Neuronal stem cell (in vitro differentiated cells): ENCODE results near the gene SLC30A4.

Experiments used
- DNase-seq: peaks from one replicate; pipeline ENCODE4 v3.0.0-alpha.2; 2013; ENCODE audit warnings: low spot score
- H2AFZ ChIP-seq: one replicate; pipeline ENCODE4 v1.6.1; 2013; ENCODE audit warnings: mild to moderate bottlenecking, low read length, inconsistent platforms
- H2AK5ac ChIP-seq: 2 replicates; pipeline ENCODE4 v1.6.1; 2013; ENCODE audit warnings: low read depth, mild to moderate bottlenecking, inconsistent platforms, low read length, moderate library complexity, mixed read lengths
- H2BK120ac ChIP-seq: 2 replicates; pipeline ENCODE4 v1.6.1; 2013; ENCODE audit warnings: low read depth, mild to moderate bottlenecking, inconsistent platforms, low read length, moderate library complexity, mixed read lengths
- H2BK12ac ChIP-seq: one replicate; pipeline ENCODE4 v1.6.1; 2013; ENCODE audit warnings: low read length, inconsistent platforms
- H2BK15ac ChIP-seq: 2 replicates; pipeline ENCODE4 v1.6.1; 2013; ENCODE audit warnings: mild to moderate bottlenecking, low read length, inconsistent platforms, mixed read lengths
- H2BK5ac ChIP-seq: one replicate; pipeline ENCODE4 v1.6.1; 2013; ENCODE audit warnings: inconsistent platforms, mild to moderate bottlenecking, low read length, moderate library complexity
- H3K14ac ChIP-seq: one replicate; pipeline ENCODE4 v1.6.1; 2013; ENCODE audit warnings: low read length, inconsistent platforms
- H3K18ac ChIP-seq: 2 replicates; pipeline ENCODE4 v1.6.1; 2013; ENCODE audit warnings: low read length, inconsistent platforms
- H3K23ac ChIP-seq: 2 replicates; pipeline ENCODE4 v1.6.1; 2013; ENCODE audit warnings: low read depth, mild to moderate bottlenecking, mixed read lengths, low read length, inconsistent platforms; ENCODE audit not compliant: poor library complexity
- H3K27ac ChIP-seq: replicated peaks from 3 replicates; pipeline ENCODE4 v1.5.1; 2013; ENCODE audit warnings: low read length, inconsistent platforms
- H3K27me3 ChIP-seq, 3 experiments: 2 replicates each; pipeline ENCODE4 v1.6.1; 2013; ENCODE audit warnings: low read length in 3 of 3, mild to moderate bottlenecking in 2 of 3, inconsistent platforms in 1 of 3, low read depth in 1 of 3, mixed read lengths in 1 of 3, moderate library complexity in 1 of 3; ENCODE audit not compliant: control insufficient read depth in 3 of 3, insufficient read depth in 3 of 3
- H3K36me3 ChIP-seq, 2 donors: replicated peaks in 1 of 2; 2 replicates each; pipeline ENCODE4 v1.6.1; 2013; ENCODE audit warnings: low read length in 2 of 2; ENCODE audit not compliant: control insufficient read depth in 2 of 2, insufficient read depth in 2 of 2
- H3K4ac ChIP-seq: 2 replicates; pipeline ENCODE4 v1.6.1; 2013; ENCODE audit warnings: inconsistent platforms, mild to moderate bottlenecking, low read length, moderate library complexity
- H3K4me1 ChIP-seq, 2 donors: 1 replicate in 1 of 2; 2 replicates in 1 of 2; pipeline ENCODE4 v1.6.1; 2013; ENCODE audit warnings: low read length in 2 of 2, low read depth in 1 of 2; ENCODE audit not compliant: control insufficient read depth in 2 of 2, insufficient read depth in 1 of 2
- H3K4me2 ChIP-seq: one replicate; pipeline ENCODE4 v1.6.1; 2013; ENCODE audit warnings: mild to moderate bottlenecking, low read length, inconsistent platforms; ENCODE audit not compliant: insufficient read depth, poor library complexity, severe bottlenecking
- H3K4me3 ChIP-seq, 2 donors: 2 replicates each; pipeline ENCODE4 v1.5.1; 2013; ENCODE audit warnings: low read length in 2 of 2, mild to moderate bottlenecking in 2 of 2, inconsistent platforms in 1 of 2, moderate library complexity in 1 of 2
- H3K79me1 ChIP-seq: one replicate; pipeline ENCODE4 v1.6.1; 2013; ENCODE audit warnings: low read depth, mild to moderate bottlenecking, inconsistent platforms, low read length, moderate library complexity
- H3K9ac ChIP-seq: one replicate; pipeline ENCODE4 v1.6.1; 2013; ENCODE audit warnings: mild to moderate bottlenecking, low read depth, low read length, inconsistent platforms; ENCODE audit not compliant: poor library complexity
- H3K9me3 ChIP-seq, 2 donors: replicated peaks in 1 of 2; 2 replicates each; pipeline versions ENCODE3 to v1.6.1; 2013; ENCODE audit warnings: low read length in 2 of 2, mild to moderate bottlenecking in 2 of 2, inconsistent platforms in 1 of 2, low read depth in 1 of 2, mixed read lengths in 1 of 2, moderate library complexity in 1 of 2; ENCODE audit not compliant: control insufficient read depth in 2 of 2, insufficient read depth in 1 of 2
- H4K8ac ChIP-seq: one replicate; pipeline ENCODE4 v1.6.1; 2013; ENCODE audit warnings: low read depth, mild to moderate bottlenecking, inconsistent platforms, low read length, moderate library complexity
- H4K91ac ChIP-seq: one replicate; pipeline ENCODE4 v1.6.1; 2013; ENCODE audit warnings: low read length, low read depth, mild to moderate bottlenecking, inconsistent platforms; ENCODE audit not compliant: poor library complexity
- WGBS, 2 donors: extraction: QIAGEN DNeasy Blood & Tissue Kit; methylation state at CpG; one replicate each; pipeline ENCODE4 v1.1.7; 2013; ENCODE audit warnings: missing lambda C conversion rate in 2 of 2, mixed read lengths in 1 of 2; ENCODE audit not compliant: insufficient read length in 2 of 2, insufficient replicate concordance in 1 of 2; ENCODE audit errors: extremely low coverage in 2 of 2; 5-methylcytosine and 5-hydroxymethylcytosine counted together

SLC30A4 gene

GRCh38 chr15:45471151-45471550 is 51.4 kb downstream of the SLC30A4 start:
- H3K27me3 ChIP-seq = peaks cover 0 to 56% (median 23%) of the 10 kb centered on the region in 3 experiments
- no peak overlapping the region for H4K91ac ChIP-seq
- H2BK5ac ChIP-seq = no peak overlapping the region
- no peak overlapping the region for H3K14ac ChIP-seq
- H2AFZ ChIP-seq = no peak overlapping the region
- no peak overlapping the region for H3K4me3 ChIP-seq
- H3K4me1 ChIP-seq = peaks cover 0 to 2% of the 10 kb centered on the region in 2 donors
- H3K4ac ChIP-seq = no peak overlapping the region
- H3K36me3 ChIP-seq = no peaks in the 10 kb centered on the region
- no peak overlapping the region for H4K8ac ChIP-seq
- H2BK15ac ChIP-seq = no peak overlapping the region
- no peaks in the 10 kb centered on the region for H3K79me1 ChIP-seq
- H3K9me3 ChIP-seq = no peaks in the 10 kb centered on the region
- no peak overlapping the region for H3K9ac ChIP-seq
- H3K18ac ChIP-seq = no peak overlapping the region
- H3K23ac ChIP-seq = no peak overlapping the region
- WGBS, 2 donors = no CpG with 5 or more reads among the region's 8 CpGs
- no peak overlapping the region for H2BK12ac ChIP-seq
- DNase-seq = no peak
- no peak overlapping the region for H3K27ac ChIP-seq
- H2BK120ac ChIP-seq = no peak overlapping the region
- no peak overlapping the region for H3K4me2 ChIP-seq
- H2AK5ac ChIP-seq = no peak overlapping the region

GRCh38 chr15:45469441-45469840 is 53.1 kb downstream of the SLC30A4 start:
- H3K4me3 ChIP-seq = no peak overlapping the region
- H2BK120ac ChIP-seq = no peak overlapping the region
- no peak overlapping the region for H3K27ac ChIP-seq
- H3K23ac ChIP-seq = no peak overlapping the region
- H3K18ac ChIP-seq = no peak overlapping the region
- no peak overlapping the region for H3K4ac ChIP-seq
- H3K9ac ChIP-seq = no peak overlapping the region
- H3K4me2 ChIP-seq = no peak overlapping the region
- H4K8ac ChIP-seq = no peak overlapping the region
- H2AFZ ChIP-seq = no peak overlapping the region
- H3K36me3 ChIP-seq = no peaks in the 10 kb centered on the region
- no peak for DNase-seq
- H2AK5ac ChIP-seq = no peak overlapping the region
- H2BK12ac ChIP-seq = no peak overlapping the region
- H2BK5ac ChIP-seq = no peak overlapping the region
- WGBS, 2 donors = no CpG with 5 or more reads among the region's 7 CpGs
- peaks cover 1 to 4% of the 10 kb centered on the region in 2 donors for H3K9me3 ChIP-seq
- no peak overlapping the region for H2BK15ac ChIP-seq
- H3K27me3 ChIP-seq = peaks cover 0 to 56% (median 23%) of the 10 kb centered on the region in 3 experiments
- no peak overlapping the region for H3K14ac ChIP-seq
- H3K79me1 ChIP-seq = no peaks in the 10 kb centered on the region
- H3K4me1 ChIP-seq = peaks cover 0 to 4% of the 10 kb centered on the region in 2 donors
- no peak overlapping the region for H4K91ac ChIP-seq

- Histone ChIP-seq H2BK15ac (no peak overlapping the region), H3K27me3 (peaks cover 0 to 56% (median 23%) of the 10 kb centered on the region in 3 experiments)
Measured at GRCh38 chr15:45469027-45469426, 53.5 kb downstream of the SLC30A4 start.

GRCh38 chr15:45468294-45468693 is 54.3 kb downstream of the SLC30A4 start:
- no peak overlapping the region for H2BK12ac ChIP-seq

More at GRCh38 chr15:45469027-45469426, 53.5 kb downstream of the SLC30A4 start:
- Histone ChIP-seq H2AFZ (no peak overlapping the region), H3K4me3 (no peak overlapping the region), H3K9ac (no peak overlapping the region), H3K27ac (no peak overlapping the region), H3K14ac (no peak overlapping the region), H4K91ac (no peak overlapping the region), H3K36me3 (no peaks in the 10 kb centered on the region), H3K23ac (no peak overlapping the region), H3K9me3 (peaks cover 1 to 4% of the 10 kb centered on the region in 2 donors), H4K8ac (no peak overlapping the region), H3K79me1 (no peaks in the 10 kb centered on the region), H3K4ac (no peak overlapping the region), H3K4me1 (peaks cover 0 to 4% of the 10 kb centered on the region in 2 donors), H2AK5ac (no peak overlapping the region), H2BK12ac (no peak overlapping the region), H3K4me2 (no peak overlapping the region), H2BK120ac (no peak overlapping the region), H3K18ac (no peak overlapping the region), H2BK5ac (no peak overlapping the region)
- WGBS, 2 donors = no CpG with 5 or more reads among the region's 2 CpGs
- DNase-seq = no peak

More at GRCh38 chr15:45468294-45468693, 54.3 kb downstream of the SLC30A4 start:
- Histone ChIP-seq H3K9ac (no peak overlapping the region), H3K79me1 (no peaks in the 10 kb centered on the region), H2AK5ac (no peak overlapping the region), H3K9me3 (peaks cover 3 to 4% of the 10 kb centered on the region in 2 donors), H3K14ac (no peak overlapping the region), H2BK15ac (no peak overlapping the region), H4K91ac (no peak overlapping the region), H3K4me3 (no peak overlapping the region), H3K23ac (no peak overlapping the region), H3K36me3 (no peaks in the 10 kb centered on the region), H2BK120ac (no peak overlapping the region), H3K27ac (no peak overlapping the region), H3K4me2 (no peak overlapping the region), H4K8ac (no peak overlapping the region), H3K18ac (no peak overlapping the region), H2AFZ (no peak overlapping the region), H3K4ac (no peak overlapping the region), H3K4me1 (peaks cover 0 to 4% of the 10 kb centered on the region in 2 donors), H3K27me3 (peaks cover 0 to 52% (median 23%) of the 10 kb centered on the region in 3 experiments), H2BK5ac (no peak overlapping the region)
- no CpG with 5 or more reads among the region's 4 CpGs for WGBS, 2 donors
- DNase-seq = no peak
